K562 treated with DMSO at 1 percent for 24 hours (cell line): ENCODE measurements around the gene ASRGL1. TPM values are rescaled to one million over a fixed set of nuclear protein-coding genes. Genes with fewer than 3 reads are reported as not detected.

ENCODE experiments used
- total RNA-seq: library from RNA; unstranded; fragments of 300-600 nt; gene quantifications from 2 replicates; pipeline ENCODE4 v1.2.3, GENCODE V29; 2022; ENCODE audit warnings: low read depth; ENCODE audit not compliant: insufficient read depth

ASRGL1 gene
- total RNA-seq: 33.6 and 38.2 TPM in 2 replicates

GRCh38 chr11:62337303-62338181, at the start of gene ASRGL1:
TSS of gene ASRGL1 (plus strand) at chr11:62337448. CDS start at chr11:62337978, 530 bp downstream.

GRCh38 chr11:62298975-62299374, 38.3 kb upstream of the ASRGL1 start, which contains the start of gene SCGB1D4:
TSS of gene SCGB1D4 (minus strand) at chr11:62299075. CDS start at chr11:62299010, 65 bp downstream.

DNA sequence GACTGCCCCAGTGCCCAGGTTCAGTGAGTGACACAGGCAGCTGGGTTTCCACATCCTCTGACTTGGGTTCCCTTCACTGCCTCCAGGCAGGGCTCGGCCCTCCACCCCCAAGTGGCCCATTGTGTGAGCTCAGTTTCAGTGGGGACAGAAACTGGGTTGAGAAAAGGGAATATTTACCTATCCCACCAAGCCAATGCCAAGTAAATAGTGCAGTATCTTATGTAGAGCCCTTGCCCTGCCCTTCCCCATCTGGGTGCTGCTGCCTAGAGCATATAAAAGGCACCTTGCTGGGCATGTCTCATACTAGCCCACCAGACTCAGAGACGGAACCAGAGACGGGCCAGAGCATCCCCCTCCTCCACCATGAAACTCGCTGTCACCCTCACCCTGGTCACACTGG, 81.5 kb downstream of the ASRGL1 start, which contains the start of gene SCGB1A1:
Gene SCGB1A1 (plus strand): TSS at position 301 of the 400 bp plus-strand sequence. CDS start 63 bp downstream, at position 364.

Other genes with a start within 250 kb of the ASRGL1 start
- 57.2 and 67.1 TPM in 2 replicates for gene INCENP, start 213.4 kb upstream of the ASRGL1 start, total RNA-seq
- gene SCGB1D1, start 147.2 kb upstream of the ASRGL1 start, total RNA-seq: not detected in 2 replicates
- not detected in 2 replicates for gene SCGB2A1, start 128.8 kb upstream of the ASRGL1 start, total RNA-seq
- not detected in 2 replicates for gene SCGB1D2, start 95.2 kb upstream of the ASRGL1 start, total RNA-seq
- not detected in 2 replicates for gene SCGB2A2, start 67.3 kb upstream of the ASRGL1 start, total RNA-seq
- gene SCGB1D4, start 38.4 kb upstream of the ASRGL1 start, total RNA-seq: not detected in 2 replicates
- gene SCGB1A1, start 81.6 kb downstream of the ASRGL1 start, total RNA-seq: not detected in 2 replicates
- 22.4 and 23.6 TPM in 2 replicates for gene AHNAK, start 209.4 kb downstream of the ASRGL1 start, total RNA-seq
- gene EEF1G, start 236.4 kb downstream of the ASRGL1 start, total RNA-seq: 3,596 and 3,725 TPM in 2 replicates